CD4-positive, CD25-positive, alpha-beta regulatory T cell (primary cell): ENCODE data around the gene ZNF189. TPM values are rescaled to one million over a fixed set of nuclear protein-coding genes. Genes with fewer than 3 reads are reported as not detected.

ENCODE experiments used
- ATAC-seq, 2 donors: fragments of 150-1000 bp; cut with Tn5 transposase; one replicate each; pipeline ENCODE4 v1.10.0; 2021; ENCODE audit warnings: low read depth in 2 of 2, moderate number of reproducible peaks in 2 of 2, moderate library complexity in 1 of 2
- DNase-seq, 3 donors: peaks; one replicate each; pipeline versions ENCODE4 v3.0.0 to v3.0.0-alpha.2; 2012 to 2022; ENCODE audit warnings: mixed read lengths in 1 of 3
- H3K27ac ChIP-seq: one replicate; pipeline ENCODE4 v1.7.0; 2013; ENCODE audit warnings: mild to moderate bottlenecking, low read length; ENCODE audit not compliant: insufficient read depth, poor library complexity, severe bottlenecking
- H3K27me3 ChIP-seq: one replicate; pipeline ENCODE4 v1.7.0; 2013; ENCODE audit warnings: low read length; ENCODE audit not compliant: control insufficient read depth, insufficient read depth
- H3K36me3 ChIP-seq: one replicate; pipeline ENCODE4 v1.7.0; 2013; ENCODE audit warnings: mild to moderate bottlenecking, low read length, moderate library complexity; ENCODE audit not compliant: control insufficient read depth, insufficient read depth
- H3K4me1 ChIP-seq: 2 replicates; pipeline ENCODE4 v1.7.0; 2013; ENCODE audit warnings: mild to moderate bottlenecking, low read length; ENCODE audit not compliant: insufficient read depth, control insufficient read depth, poor library complexity, severe bottlenecking
- H3K4me3 ChIP-seq: one replicate; pipeline ENCODE4 v1.7.0; 2013; ENCODE audit warnings: low read depth, mild to moderate bottlenecking, low read length, moderate library complexity
- H3K9me3 ChIP-seq, 2 experiments: 1 replicate in 1 of 2; 2 replicates in 1 of 2; pipeline ENCODE4 v1.7.0; 2013; ENCODE audit warnings: low read length in 2 of 2, mild to moderate bottlenecking in 1 of 2, moderate library complexity in 1 of 2; ENCODE audit not compliant: control insufficient read depth in 2 of 2
- H3K27ac Mint-ChIP-seq, 3 donors: one replicate each; pipeline ENCODE4 v1.8.0; 2020 to 2022; ENCODE audit warnings: mild to moderate bottlenecking in 3 of 3, mixed read lengths in 3 of 3, moderate library complexity in 2 of 3
- H3K27me3 Mint-ChIP-seq: one replicate; pipeline ENCODE4 v1.8.0; 2022; ENCODE audit warnings: mild to moderate bottlenecking, mixed read lengths
- H3K36me3 Mint-ChIP-seq: one replicate; pipeline ENCODE4 v1.8.0; 2020; ENCODE audit warnings: mixed read lengths
- H3K4me1 Mint-ChIP-seq, 4 donors: one replicate each; pipeline ENCODE4 v1.8.0; 2020 to 2022; ENCODE audit warnings: mixed read lengths in 4 of 4, mild to moderate bottlenecking in 1 of 4
- H3K4me3 Mint-ChIP-seq, 4 donors: one replicate each; pipeline ENCODE4 v1.8.0; 2020 to 2022; ENCODE audit warnings: mild to moderate bottlenecking in 4 of 4, mixed read lengths in 4 of 4, moderate library complexity in 3 of 4
- H3K9me3 Mint-ChIP-seq, 7 donors: one replicate each; pipeline ENCODE4 v1.8.0; 2020 to 2022; ENCODE audit warnings: mixed read lengths in 7 of 7, mild to moderate bottlenecking in 3 of 7, moderate library complexity in 2 of 7
- polyA plus RNA-seq, 4 donors: library from polyadenylated mRNA; unstranded; fragments of 300-500 nt; fragmentation: Illumina TruSeq; gene quantifications; one replicate each; pipeline ENCODE4 v1.2.3, GENCODE V29; 2021
- total RNA-seq: library from RNA; stranded (reverse); gene quantifications from one replicate; pipeline ENCODE4 v1.2.3, GENCODE V29; 2022

ZNF189 gene
- total and polyA plus RNA-seq, 5 donors from 2014 or later, result 1.8 to 8.1 (median 3.3) TPM

DNA sequence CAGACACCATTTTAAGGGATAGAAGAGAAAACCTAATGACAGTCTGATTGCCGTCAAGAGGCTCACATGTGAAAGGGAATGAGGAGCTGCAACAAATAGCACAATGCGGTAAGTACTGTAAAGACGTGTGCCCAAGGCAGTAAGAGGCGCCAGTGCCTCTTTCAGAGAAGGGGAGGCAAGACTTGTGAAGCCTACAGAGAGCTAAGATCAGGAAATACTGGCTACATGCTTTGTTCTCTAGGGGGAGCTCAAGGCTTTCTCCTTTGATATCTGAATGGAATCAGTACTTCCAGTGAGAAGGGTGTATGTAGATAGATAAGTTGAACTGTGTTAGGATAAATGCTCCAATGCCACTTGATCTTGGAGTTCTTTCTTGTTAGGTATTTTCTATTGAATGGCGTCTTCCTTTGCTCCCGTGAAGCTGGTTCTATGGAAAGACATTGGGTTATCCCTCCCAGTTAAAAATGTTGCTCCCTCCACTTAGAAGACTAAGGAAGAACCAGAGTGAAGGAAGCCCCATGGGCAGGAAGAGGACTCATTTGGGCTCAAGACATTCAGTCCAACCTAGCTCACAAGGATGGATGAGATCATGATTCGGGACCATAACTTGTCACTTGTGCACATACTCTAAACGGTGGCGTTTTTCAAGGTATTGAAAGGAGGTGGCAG lies 60.4 kb downstream of the ZNF189 start:
- Histone ChIP-seq H3K9me3 (no peaks in the 10 kb centered on the region), H3K4me1 (no peaks in the 10 kb centered on the region), H3K27ac (no peak overlapping the region), H3K36me3 (no peaks in the 10 kb centered on the region), H3K27me3 (peaks cover 5% of the 10 kb centered on the region), H3K4me3 (no peak overlapping the region)
- DNase-seq (peak in 2 of 3 donors; percentile 20 to 63), ATAC-seq (peak; percentile 59 to 78)
- Mint-ChIP-seq H3K4me3 (no peak overlapping the region), H3K36me3 (no peaks in the 10 kb centered on the region), H3K9me3 (no peaks in the 10 kb centered on the region), H3K4me1 (no peaks in the 10 kb centered on the region), H3K27me3 (peaks cover 35% of the 10 kb centered on the region), H3K27ac (no peak overlapping the region)

Other genes starting within 250 kb of the ZNF189 start
- 0.15 TPM for gene BAAT, start 13.8 kb upstream of the ZNF189 start, total RNA-seq
- gene BAAT, start 13.8 kb upstream of the ZNF189 start, polyA plus RNA-seq, result under 1 TPM in 1 of 4 donors, not detected in 3; 0.09 TPM
- gene MRPL50, start 233 bp upstream of the ZNF189 start, total RNA-seq, result 8.5 TPM
- gene MRPL50, start 233 bp upstream of the ZNF189 start, polyA plus RNA-seq, result 10 to 100 TPM; 15.4 to 26.2 (median 20.3) TPM
- gene ALDOB, start 36.9 kb downstream of the ZNF189 start, total RNA-seq, result not detected
- gene ALDOB, start 36.9 kb downstream of the ZNF189 start, polyA plus RNA-seq, result not detected
- 43.4 TPM for gene RNF20, start 135.0 kb downstream of the ZNF189 start, total RNA-seq
- 10 to 100 TPM; 31.3 to 50.0 (median 37.4) TPM for gene RNF20, start 135.0 kb downstream of the ZNF189 start, polyA plus RNA-seq
- not detected for gene PPP3R2, start 196.1 kb downstream of the ZNF189 start, total RNA-seq
- gene PPP3R2, start 196.1 kb downstream of the ZNF189 start, polyA plus RNA-seq, result under 1 TPM in 2 of 4 donors, not detected in 2; 0.17 to 0.22 TPM